Cerebellar cortex (tissue), 1 donor: ENCODE measurements around the gene STIM1.

Source experiments
- DNase-seq: peaks from one replicate; pipeline ENCODE4 v3.0.0-alpha.2; 2015; ENCODE audit warnings: low spot score

STIM1 gene

DNA sequence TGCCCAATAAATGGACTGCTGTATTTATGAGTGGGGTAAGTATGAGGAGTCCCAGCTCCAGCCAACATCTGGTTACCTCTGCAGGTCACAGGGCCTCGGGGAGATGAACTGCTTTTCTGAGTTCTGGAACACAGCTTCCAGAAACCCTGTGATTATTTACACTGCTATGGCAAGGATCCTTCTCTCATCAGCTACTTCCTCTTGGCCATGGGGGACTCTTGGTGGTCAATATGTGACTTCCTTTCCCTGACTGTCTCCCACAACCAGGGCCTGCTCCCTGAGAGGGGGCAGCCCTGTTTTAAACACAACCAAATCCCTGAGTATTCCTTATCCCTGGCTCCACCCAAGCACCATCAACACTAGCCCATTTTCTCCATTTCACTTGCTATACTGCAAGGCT, 24.7 kb upstream of the STIM1 start:
- DNase-seq, result no peak

DNA sequence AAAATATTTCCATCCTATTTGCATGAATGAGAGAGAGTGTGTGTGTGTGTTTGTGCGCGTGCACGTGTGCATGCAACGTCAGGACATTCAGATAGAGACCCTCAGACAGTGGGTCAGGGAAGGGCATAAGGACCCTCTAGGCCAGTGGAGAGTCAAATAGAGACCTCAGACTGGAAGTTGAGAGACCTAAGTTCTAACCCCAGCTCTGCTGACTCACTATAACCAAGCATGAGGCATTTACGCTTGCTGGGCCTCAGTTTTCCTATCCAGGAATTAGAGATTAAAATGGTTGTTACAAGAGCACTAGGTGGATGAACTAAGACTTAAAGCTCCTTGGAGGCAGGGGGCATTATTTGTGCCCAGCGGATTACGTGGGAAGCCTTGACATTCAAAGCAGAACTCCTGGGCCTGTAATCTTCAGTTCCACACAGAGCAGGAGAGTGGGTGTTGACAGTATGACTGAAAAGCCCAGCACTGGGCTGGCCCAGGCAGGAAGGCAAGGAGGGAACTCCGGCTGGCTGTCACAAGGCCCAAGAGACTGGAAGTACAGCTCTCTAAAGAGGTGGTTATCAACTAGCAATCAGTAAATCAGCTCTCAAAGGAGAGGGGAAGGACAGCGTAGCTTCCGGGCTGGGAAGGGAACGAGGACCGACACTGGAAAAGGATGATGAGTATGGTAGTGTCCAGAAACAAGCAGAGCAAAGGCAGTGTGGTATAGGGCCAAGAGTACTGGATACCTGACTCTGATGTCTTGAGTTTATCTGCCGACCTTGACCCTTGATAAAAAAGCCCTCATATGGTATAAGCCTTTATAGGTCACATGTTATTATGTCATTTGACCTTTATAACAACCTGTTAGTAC, 23.9 kb upstream of the STIM1 start:
- DNase-seq, result no peak

DNA sequence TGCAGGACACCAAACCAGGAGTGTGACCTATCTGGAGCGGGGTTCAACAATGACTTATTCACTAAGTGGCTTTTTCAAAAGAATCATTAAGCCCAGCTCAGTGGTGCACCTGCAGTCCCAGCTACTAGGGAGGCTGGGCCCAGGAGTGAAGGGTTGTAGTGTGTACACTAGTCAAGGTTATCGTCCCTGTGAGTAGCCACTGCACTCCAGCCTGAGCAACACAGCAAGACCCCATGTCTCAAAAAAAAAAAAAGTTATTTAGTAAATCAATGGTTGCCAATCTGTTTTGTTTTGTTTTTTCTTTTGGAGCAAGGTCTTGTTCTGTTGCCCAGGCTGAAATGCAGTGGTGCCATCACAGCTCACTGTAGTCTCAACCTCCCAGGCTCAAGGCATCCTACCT, 22.6 kb upstream of the STIM1 start:
- DNase-seq, result no peak

DNA sequence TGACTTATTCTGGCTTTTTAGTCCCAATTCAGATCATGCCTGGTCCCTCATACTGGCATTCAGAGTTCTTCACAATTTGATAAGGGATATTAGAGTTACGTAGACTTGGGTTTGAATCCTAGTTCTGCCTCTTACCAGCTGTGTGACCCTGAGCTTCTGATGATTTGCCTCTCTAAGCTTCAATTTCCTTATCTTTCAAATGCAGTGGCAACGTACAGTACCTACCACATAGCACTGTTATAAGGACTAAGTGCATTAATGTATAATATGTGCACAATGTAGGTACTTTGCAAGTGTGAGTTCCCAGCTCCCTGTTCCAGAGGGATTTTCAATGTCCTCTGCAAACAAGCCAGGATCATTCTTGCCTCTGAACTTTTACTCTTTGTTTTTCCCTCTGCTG, 22.0 kb upstream of the STIM1 start:
- DNase-seq, result no peak

DNA sequence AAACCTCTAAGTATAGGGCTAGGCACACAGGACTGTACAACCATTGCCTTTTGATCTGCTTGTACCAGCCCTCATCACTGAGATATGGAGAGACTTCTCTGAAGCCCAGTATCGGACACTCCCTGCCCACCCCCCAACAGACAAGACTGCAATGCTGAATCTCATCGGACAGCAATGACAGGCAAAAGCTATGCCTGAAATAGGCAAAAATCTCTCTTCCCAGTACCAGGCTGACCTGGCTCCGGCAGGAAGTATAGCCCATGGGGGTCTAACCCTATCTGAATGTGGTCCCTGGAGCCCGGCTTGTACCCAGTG, 21.2 kb upstream of the STIM1 start:
- no peak for DNase-seq

DNA sequence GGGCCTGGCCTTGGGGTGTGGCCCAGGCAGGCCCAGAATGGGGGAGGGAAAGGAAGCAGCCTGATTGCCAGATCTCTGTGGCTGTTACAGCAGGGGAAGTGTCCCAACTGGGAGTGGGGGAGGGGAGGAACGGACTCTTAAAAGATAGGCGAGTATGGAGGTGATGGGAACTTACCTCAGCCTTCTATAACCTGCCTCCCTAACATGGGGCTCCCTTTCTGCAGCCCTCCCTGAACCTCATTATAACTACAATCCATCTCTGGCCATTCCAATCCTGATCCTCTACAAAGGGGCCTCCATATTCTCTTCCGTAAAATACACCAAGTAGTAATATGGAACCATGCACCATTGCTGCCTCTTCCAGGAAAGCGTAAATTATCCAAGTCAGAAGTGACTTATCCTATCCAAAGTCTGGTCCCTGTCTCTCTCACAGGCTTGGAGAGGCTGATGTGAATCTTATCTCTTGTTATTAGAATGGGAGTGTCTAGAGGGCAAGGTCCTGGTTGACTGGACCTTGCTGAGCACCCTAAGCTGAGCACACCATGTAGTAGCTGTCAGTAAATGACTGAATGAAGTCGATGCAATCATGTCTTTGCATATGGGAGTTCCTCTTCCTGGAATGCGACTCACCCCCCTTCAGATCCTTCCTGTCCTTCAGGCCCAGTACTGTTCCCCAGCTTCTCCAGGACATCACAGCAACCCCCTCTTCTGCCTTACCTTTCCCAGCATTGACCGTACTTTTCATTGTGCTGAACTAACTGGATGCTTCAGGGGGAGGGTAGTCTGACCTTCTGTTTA, 20.6 kb upstream of the STIM1 start:
- DNase-seq, result no peak

DNA sequence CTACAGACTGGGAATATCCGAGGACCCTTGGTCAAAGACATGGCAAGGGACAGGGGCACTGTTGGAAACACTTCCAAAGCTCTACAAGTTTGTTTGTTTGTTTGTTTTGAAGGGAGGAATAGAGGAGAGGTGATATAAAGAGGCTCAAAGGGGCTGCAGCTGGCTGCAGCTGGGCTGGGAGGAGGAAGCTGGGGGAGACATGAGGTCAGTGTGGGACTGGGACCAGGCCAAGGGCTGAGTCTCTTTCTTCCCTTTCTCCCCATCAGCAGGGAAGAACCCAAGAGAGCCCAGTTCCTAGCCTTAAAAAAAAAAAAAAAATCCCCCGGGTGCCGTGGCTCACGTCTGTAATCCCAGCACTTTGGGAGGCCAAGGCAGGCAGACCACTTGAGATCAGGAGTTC, 19.7 kb upstream of the STIM1 start:
- no peak for DNase-seq

DNA sequence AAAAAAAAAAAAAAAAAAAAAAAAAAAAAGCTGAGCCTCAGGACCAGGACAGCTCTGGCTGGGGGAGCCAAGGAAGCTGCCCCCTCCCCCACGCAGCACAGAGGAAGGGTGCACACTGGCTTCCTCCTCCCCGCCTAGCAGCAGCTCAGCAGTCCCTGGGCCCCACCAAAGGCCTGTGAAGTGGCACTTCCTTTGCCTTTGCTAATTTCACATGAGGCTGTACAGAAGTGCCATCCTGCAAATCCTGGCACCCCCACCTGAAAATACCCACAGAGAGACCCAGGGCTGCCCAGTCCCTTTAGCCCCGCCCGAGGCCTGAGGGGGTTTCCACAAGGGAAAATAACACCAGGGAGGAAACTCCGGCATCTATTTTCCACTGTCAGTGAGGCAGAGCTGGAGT, 18.6 kb upstream of the STIM1 start:
- no peak for DNase-seq

DNA sequence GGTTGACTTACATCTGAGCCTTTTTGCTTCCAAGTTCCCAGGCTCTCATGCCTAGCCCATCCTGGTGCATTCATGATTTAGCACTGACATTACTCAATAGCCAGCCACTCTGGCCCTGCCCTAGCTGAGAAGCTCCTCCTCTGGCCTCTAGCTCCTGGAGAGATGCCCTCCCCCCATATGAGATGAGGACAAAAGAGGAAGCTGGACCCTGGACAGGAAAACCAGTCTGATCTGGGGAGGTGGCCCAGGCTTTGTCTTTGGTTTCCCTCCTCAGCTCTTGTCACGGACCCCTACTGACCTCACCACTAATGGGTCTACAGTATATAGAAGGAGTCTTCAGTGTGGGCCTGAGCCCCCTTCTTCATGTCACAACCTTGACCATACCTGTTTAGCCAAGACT, 17.7 kb upstream of the STIM1 start:
- no peak for DNase-seq

DNA sequence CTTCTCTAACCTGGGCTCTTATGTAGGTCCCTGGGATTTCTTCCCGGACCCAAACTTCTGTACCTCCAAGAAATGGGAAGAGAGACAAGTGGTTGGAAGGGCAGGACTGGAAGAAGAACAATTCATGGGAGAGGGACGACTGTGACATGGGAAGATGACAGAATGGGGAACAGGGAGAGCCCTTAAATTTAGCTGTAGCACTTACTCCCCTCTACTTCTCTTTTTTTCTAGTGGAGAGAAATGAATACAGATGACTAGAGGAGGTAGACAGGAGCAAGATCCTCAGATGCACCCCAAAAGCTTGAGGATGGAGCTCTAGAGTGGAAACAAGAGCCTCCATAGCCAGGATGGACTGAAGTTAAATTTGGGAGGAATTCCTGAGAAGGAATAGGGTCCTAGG, 17.0 kb upstream of the STIM1 start:
- no peak for DNase-seq

DNA sequence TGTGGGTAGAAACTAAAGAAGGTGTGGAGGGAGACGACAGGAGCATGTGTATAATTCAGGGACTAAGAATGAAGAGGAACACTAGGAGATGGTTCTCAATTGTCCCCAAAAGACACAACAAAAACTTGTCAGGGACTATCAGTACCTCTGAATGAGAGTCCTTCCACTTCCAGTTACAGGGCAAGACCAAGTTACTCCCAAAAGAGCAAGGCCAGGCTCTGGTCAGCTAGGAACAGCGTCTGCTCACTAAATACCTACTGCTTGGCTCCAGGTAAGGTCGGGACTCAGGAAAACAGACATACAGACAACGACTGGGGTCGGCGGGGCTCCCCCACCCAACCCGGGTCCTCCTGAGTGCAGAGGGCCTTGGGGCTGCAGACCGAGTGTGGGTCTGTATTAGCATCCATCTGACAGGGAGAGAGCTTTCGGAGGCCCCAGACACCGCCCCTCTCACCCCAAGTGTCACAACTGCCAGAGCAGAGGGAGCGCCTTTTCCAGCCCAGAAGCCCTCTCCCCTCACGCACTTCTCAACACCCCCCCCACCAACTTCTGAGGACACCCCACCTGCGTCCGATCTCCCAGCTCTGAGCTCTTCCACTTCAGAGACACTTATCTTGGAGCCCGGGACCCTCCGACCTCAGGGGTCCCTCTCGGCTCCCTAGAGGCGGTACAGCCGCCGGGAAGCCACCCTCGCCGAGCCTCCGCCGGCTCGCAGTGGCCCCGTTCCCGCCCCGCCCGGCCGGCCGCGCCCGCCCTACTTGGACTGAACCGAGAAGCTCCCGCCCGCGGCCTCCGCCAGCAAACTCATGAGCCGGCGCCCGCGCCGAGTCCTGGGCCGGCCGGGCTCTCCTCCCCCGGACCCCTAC, 15.2 kb upstream of the STIM1 start:
- DNase-seq, result peak; percentile 17

DNA sequence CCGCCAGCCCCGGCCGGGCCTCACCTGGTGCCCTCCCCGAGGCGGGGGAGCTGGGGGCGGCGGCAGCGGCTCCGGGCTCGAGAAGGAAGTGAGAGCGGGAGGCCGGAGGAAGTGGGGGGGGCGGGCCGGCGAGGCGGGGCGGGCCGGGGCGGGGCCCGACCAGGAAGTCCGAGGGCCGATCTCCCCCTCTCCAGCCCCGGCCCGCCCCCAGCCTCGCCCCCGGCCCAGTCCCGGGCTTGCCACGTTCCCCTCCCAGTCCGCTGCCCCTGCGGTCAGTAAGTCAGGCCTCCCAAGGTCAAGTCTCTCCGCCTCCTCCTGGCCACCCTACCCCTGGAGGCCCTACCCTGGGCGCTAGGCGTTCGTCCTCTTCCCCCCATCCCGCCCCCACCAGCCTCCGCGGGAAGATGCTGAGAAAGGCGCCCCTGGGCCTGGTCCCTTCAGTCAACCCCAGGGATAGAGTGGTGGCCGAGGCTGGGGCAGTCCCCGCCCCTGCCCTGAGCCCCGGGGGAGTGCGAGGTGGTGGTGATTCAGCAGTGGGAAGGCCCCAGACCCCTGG, 14.5 kb upstream of the STIM1 start, which contains the start of gene RHOG:
Gene RHOG, minus strand, starts transcription at position 90 of the 556 bp plus-strand sequence. CDS start 12,821 bp downstream, outside the sequence.
- peak; percentile 52 for DNase-seq

DNA sequence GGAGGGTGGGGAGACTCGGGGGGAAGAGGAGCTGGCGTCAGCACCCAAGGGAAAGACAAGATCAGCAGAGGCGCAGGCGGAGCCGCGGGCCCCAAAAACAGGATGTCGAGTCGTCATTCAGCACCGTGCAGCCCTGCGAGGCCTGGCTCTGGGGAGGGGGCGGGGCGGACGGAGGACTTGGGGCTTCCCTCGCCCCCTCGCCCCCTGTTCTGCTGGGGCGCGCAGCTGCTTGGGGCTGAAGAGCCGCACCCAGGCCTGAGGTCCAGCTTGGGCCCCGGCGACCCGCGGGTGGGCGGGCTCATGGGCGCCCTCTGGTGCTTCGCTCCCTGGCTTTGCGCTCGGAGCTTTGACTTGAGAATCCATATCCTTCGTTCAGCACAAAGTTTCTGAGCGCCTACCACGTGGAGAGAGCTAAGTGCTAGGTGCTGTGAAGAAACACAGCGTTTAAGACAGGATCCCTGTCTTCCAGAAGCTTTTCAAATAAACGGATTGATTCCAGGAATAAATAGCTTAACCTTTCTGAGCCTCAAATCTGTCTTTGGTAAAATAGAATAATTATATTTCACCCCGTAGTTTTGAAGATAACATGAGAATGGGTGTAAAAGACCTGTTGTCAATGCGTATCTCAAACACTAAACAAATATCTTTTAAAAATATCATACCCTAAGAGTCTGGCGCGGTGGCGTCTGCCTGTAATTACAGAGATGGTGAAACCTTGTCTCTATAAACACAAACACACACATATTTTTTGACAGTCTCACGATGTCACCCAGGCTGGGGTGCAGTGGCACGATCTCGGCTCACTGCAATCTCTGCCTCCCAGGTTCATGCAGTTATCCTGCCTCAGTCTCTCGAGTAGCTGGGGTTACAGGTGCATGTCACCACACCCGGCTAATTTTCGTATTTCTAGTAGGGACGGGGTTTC, 13.8 kb upstream of the STIM1 start:
- DNase-seq, result peak; percentile 81

DNA sequence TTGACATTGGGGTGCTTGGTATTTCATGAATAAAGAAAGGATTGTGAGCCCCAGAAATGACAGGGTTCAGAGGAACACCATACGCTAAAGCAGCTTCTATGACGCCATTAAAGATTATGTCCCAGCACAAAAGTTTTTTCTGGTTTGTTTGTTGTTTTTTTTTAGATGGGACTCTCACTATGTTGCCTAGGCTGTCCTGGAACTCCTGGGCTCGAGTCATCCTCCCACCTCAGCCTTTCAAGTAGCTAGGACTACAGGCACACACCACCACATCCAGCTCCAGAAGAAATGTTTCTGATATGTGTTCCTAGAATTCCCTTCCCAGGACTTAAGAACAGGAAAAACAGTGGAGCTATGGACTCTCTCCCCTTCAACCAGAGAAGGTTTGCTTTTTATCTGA, 12.1 kb upstream of the STIM1 start:
- no peak for DNase-seq

DNA sequence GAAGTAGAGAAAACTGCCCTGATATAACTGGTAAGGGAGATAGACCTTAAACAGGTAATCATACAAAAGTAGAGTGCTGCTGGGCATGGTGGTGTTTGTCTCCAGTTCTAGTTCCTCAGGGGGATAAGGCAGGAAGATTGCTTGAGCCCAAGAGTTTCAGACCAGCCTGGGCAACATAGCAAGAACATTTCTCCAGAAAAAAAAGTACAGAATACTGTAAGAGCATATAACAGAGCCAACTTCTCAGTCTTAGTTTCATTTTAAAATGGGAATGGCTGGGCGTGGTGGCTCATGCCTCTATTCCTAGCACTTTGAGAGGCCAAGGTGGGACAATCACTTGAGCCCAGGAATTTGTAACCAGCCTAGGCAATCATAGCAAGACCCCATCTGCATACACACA, 10.2 kb upstream of the STIM1 start:
- no peak for DNase-seq

DNA sequence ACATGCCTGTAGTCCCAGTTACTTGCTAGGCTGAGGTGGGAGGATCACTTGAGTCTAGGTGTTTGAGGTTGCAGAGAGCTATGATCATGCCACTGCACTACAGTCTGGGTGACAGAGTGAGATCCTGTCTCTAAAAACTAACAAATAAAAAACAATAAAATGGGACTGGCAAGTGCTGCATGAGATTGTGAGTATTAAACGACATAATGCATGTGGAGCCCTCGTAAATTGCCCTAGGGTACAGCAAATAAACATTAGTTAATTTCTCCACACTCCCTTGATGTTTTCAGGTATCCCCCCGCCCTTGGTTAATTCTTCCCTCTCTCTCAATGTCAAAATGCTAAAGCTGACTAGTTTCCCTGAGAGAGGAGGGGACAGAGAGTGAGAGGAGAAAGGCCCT, 9.8 kb upstream of the STIM1 start:
- no peak for DNase-seq

DNA sequence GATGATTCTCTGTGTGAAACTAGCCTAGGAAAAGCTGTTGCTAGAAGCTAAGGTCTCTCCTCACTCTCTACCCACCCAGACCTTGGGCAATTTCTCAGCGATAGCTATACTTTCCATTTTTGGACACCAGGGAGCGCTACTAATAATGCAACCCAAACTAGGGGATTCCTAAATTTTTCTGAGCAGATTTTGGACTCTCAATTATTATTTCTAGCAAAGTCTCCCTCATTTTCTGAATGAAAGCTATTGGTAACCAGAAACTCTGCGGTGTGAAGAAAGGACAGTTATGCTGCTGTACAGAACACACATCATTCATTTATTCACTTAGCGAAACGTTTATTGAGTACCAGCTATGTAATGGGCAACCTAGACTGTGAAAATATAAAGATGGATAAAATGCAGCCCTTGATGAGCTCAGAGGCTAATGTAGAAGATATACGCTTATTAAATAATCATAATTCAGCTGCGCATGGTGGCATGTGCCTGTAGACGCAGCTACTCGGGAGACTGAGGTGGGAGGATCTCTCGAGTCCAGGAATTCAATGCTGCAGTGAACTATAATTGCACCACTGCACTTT, 6.1 kb upstream of the STIM1 start:
- DNase-seq, result peak; percentile 64

DNA sequence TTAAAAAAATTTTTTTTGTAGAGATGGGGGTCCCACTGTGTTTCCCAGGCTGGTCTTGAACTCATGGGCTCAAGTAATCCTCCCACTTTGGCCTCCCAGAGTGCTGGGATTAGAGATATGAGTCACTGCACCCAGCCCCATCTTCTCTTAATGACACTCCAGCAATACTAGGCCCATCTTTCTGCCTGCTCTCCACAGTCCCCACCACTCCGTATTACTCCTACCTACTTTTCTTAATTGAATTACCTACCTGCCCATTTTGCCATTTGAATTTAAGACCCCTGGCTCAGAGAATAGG, 2.0 kb upstream of the STIM1 start:
- DNase-seq, result no peak

DNA sequence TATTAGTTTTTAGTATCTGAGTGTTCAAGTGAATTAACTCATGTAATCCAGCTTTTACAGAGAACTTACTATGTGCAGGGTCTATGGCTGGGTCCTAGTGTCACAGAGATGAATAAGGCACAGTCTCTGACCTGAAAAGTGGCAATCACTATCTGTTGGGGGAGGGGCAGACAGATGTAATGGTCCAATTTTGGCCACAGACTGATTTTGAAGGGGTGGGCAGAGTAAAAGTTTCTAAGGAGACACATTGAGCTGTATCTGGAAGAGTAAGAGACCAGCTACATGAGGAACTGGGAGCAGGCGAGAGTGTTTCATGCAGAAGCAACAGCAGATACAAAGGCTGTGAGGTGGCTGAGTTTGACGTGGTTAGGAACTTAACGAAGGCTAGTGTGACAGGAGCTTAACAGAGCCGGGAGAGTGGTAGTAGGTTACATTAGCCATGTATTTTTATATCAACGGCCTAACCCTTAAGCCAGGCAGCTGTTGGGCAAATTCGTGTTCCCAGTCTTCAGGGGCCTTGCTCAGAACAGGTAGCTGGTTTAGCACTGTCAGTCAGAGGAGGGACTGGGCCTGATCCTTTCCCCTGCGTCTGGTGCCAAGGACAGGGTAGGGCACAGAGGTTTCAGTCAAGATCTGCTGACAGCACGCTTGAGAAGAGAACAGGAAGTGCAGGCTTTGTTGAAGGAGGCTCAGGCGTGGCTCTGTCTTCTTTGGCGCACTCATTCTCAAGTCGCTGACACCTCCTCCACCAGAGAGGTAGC, 1.4 kb upstream of the STIM1 start:
- DNase-seq, result no peak

DNA sequence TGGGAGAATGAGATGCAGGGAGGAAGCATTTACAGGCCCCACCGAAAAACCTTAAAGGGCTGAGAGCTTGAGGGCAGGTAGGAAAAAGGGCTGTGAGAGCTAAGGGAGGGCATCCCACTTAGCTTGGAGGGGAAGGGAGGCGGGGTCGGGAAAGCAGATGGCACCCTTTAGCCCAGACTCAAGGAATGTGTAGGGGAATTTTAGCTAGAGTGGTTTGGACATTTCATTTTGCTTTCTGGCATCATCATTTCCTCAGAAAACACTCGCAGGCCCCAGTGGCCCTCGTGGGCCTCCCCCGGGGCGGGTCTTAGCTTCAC, 846 bp upstream of the STIM1 start:
- no peak for DNase-seq
